GM19452 (cell line): Measurements from ENCODE around the gene NIP7.
"Not testable (repeated sequence)": the region's sequence is repeated elsewhere in the genome, so short reads cannot be mapped to it uniquely, and the experiment has no call there.

Experiments used
- ATAC-seq: cut with Tn5 transposase; IDR thresholded peaks from one replicate; pipeline ENCODE4 v1.9.1; 2021; ENCODE audit not compliant: unreplicated experiment

The NIP7 gene

DNA sequence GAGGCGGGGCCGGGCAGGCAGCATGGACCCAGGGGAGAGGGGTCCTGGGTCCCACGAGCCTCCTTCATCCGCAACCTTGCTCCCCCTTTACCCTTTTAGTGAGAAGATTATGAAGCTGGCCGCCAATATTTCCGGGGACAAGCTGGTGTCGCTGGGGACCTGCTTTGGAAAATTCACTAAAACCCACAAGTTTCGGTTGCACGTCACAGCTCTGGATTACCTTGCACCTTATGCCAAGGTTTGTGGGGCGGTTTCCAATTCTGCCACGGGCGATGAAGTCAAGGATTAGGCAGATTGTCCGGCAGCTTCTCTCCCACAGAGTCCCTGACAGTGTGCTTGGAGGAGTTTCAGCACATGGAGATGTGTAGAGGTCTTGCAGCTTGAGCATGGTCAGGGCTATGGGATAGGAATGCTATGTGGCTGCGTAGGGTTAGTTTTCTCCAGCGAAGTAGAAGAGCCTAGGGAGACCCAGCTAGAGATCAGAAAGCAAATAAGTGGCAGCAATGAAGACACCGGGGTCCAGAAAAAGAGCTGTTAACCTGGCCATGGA lies 598 bp downstream of the NIP7 start:
- no peak for ATAC-seq

DNA sequence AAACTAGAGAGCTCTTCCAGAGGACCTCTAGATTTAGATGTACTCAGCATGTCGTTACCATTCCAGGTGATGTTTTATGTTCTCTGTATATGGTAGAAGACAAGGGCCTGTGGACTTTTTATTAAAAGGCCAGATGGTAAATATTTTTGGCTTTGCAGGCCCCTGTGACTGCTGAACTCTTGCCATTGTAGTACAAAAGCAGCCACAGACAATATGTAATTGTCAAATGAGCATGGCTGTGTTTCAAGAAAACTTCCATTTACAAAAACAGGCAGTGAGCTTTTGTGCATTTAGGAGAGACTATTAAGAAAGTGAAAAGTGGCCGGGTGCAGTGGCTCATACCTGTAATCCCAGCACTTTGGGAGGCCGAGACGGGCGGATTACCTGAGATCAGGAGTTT lies 4.6 kb downstream of the NIP7 start:
- ATAC-seq: no peak

DNA sequence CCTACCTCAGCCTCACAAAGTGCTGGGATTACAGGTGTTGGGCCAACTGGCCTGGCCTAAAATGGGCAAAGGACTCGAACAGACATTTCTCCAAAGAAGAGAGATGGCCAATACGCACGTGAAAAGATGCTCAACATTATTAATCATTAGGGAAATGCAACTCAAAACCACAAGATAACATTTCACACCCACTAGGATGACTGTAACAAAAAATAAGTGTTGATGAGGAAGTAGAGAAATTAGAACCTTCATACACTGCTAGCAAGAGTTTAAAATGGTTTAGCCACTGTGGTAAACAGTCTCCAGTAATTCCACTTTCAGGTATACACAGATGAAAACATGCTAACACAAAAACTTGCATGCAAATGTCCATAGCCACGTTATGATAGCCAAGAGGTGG lies 6.4 kb downstream of the NIP7 start:
- ATAC-seq: no peak

DNA sequence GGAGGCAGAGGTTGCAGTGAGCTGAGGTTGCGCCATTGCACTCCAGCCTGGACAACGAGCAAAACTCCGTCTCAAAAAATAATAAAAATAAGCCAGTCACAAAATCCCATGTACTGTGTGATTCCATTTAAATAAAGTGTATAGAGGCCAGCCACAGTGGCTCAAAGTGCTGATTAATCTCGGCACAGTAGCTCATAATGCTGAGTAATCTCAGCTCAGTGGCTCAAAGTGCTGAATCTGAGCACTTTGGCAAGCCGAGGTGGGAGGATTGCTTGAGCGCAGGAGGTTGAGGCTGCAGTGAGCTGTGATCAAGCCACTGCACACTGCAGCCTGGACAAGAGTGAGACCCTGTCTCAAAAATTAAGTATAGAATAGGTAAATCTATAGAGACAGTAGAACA lies 7.1 kb downstream of the NIP7 start:
- no peak for ATAC-seq

DNA sequence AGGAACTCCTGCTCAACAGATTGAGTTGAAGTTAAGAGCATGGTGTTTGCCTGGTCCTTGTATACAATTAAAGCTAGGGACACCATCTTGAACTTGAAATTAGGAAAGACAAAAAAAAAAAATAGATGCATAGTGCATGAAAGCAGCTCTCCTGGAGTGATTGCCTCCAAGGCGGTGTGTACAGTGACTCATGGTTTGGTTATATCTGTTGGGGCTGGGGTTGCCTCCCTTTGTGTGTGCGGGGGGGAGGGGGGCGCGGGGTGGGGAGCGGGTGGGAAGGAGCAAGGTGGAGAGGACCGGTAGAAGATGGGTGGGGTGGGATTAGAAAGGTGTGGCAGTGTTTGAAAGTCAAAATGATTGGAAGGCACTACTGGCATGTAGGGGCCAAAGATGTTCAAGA lies 8.7 kb downstream of the NIP7 start:
- ATAC-seq: no peak

- ATAC-seq: no peak
These were observed 10.0 kb downstream of the NIP7 start for GRCh38 chr16:69349536-69349935.

DNA sequence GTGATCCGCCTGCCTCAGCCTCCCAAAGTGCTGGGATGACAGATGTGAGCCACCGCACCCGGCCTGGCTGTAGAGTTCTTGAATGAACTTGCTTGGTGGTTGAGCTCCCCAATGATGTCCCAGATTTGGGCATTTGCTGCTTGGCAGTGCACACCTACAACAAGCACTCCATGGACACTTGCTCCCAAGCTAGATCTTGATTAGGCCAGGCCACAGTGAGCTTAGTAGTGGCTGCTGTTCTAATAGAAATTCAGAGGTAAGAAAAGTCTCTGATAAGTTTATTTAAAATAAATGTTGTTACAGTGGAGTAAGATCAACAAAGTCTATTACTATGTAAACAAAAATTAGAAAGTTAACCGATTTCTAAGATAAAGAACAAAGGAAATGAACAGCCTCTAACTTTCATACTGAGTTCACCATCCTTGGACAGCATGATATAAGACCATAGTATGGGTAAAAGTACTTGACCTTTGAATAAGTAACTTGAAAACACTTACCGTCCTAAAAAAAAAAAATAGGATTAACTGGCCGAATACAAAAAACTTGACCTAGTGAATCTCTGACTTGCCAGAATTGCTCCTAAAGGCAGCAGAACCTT lies 11.1 kb downstream of the NIP7 start:
- no peak for ATAC-seq

DNA sequence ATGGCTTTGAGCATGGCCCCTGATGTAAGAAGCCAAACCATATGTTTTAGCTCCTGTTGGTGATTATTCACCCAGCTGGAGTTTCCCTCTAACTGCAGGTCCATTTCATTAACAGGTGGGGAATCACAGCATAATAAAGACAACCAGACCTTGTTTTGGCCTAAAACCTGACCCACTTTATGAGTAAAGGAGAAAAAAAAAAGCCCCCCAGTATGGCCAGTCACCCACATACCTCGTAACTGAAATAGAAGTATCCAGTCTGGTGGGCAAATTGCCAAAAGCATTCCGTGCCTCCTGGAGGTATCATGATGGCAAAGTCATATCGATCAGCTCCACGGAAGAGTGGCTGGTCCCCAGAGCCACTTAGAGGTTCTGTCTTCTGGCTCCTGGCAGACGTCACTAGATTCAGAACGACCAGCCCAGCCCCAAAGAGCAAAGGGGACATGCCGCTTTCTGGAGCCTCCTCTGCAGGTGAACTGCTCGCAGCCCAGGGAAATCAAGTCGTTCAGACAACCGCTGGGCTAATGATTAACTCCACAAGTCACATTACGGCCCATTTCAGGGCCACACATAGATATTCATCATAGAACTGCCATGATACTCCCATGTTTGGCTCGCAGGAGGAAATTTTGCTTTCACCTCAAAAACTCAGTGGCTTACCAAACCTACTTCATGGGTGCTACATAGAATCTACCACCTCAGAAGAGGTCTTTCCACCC lies 11.9 kb downstream of the NIP7 start, which contains the start of gene TMED6:
TSS of gene TMED6 (minus strand) at position 478 of the 719 bp plus-strand sequence. CDS start at position 445, 33 bp downstream.
- no peak for ATAC-seq

DNA sequence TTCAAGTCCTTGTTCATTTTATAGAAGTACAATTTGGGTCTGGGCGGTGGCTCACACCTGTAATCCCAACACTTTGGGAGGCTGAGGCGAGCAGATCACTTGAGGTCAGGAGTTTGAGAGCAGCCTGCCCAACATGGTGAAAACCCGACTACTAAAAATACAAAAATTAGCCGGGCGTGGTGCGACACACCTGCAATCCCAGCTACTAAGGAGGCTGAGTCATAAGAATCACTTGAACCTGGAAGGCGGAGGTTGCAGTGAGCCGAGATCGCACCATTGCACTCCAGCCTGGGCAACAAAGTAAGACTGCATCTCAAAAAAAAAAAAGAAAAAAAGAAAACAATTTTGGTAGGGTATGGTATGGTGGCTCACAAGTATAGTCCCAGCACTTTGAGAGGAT lies 20.5 kb downstream of the NIP7 start:
- ATAC-seq: not testable (repeated sequence)

DNA sequence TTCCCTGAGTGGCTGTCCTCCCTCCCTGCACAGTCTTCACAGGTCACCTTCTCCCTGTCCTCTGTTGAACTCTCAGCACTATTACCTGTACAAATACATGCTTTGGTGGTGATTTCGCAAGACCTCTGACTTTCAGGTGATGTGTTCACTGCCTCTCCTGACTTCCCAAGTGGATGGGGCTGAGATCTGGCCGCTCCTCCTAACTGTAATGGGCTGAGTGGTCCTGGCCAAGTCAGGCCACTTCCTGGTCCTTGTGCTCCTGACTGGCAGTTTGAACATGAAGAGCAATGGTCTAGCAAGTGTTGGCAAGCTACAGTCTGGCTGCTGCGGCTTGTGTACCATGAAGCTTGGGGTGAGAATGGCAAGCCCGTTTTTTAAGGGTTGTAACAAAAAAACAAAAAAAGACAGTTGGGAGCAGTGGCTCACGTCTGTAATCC lies 23.7 kb downstream of the NIP7 start:
- ATAC-seq: no peak

DNA sequence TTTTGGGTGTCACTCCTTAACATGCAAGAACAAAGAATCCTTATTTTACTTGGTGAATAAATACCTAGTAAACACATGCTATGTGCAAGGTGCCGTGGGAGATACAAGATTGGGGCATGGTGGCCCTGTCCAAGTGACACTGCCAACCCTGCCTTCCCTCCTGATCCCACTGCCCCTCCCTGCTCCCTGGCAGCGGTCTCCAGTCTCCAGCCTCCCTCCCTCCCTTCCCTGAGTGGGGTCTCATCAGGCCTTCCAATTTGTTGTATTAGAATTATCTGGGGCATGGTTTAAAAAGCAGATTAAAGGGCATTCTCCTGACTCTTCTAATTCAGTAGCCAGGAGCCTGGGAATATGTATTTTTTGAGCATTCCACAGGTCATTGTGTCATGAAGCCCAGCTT lies 24.5 kb downstream of the NIP7 start:
- no peak for ATAC-seq

DNA sequence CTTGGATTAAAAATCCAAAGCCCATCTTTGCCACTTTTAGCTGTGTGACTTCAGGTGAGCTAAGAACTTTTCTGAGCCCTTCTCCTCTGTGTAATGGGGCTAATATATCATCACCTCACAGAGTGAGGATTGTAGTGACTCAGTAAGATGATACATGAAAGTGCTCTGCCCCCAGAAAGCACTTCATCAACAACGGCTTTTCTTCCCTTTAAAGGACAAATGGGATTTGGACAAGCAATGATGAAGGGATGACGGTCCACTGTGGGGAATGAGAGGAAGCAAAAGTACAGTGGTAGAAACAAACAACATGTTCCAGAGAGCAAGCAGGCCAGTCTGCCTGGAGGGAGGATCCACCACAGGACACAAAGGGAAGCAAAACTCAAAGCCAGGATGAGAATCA lies 26.3 kb downstream of the NIP7 start:
- no peak for ATAC-seq

DNA sequence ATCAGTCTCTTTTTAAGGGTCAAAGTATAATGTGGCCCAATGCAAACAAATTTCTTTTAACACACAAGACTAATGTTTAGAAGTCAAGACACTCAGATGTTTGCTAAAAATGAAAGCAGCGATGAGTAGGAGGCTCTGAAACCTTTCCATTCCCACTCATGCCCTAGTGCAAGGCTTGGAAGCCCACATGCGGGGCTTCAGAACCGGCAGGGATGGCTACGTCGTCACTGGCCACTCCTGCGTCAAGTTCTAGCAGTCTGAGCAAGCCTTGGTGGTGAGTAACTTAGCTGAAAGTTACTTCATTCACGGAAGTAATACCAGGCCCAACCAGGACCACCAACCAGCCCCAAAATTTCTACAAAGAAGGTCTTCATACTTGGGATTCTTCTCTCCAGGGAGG lies 26.9 kb downstream of the NIP7 start:
- ATAC-seq: no peak

- no peak for ATAC-seq
These were observed 28.4 kb downstream of the NIP7 start for GRCh38 chr16:69367980-69368379.

- ATAC-seq: no peak
These were observed 29.3 kb downstream of the NIP7 start for GRCh38 chr16:69368866-69369265.

- ATAC-seq: no peak
These were observed 32.0 kb downstream of the NIP7 start for GRCh38 chr16:69371564-69371963.

DNA sequence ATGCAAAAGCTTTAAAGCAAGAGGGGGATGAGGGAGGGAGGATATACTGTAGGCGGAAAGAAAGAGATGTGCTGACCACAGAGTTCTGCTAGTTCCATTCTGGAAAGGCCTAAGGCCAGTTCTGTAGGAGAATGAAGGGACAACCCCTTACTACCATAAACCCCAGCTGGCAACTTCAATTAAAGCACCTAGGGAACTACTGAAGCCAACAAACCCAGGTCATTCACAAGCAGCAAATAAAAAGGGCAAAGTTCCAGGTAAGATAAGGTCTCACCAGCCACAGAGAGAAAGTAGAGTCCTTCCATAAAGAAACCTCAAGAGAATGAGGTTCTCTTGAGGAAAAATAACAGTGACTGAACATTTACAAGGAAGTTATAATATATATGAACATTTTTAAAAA lies 33.4 kb downstream of the NIP7 start:
- ATAC-seq: no peak

GRCh38 chr16:69376393-69377059 lies 37.0 kb downstream of the NIP7 start:
- ATAC-seq: no peak

GRCh38 chr16:69378036-69378435 lies 38.5 kb downstream of the NIP7 start:
- no peak for ATAC-seq

DNA sequence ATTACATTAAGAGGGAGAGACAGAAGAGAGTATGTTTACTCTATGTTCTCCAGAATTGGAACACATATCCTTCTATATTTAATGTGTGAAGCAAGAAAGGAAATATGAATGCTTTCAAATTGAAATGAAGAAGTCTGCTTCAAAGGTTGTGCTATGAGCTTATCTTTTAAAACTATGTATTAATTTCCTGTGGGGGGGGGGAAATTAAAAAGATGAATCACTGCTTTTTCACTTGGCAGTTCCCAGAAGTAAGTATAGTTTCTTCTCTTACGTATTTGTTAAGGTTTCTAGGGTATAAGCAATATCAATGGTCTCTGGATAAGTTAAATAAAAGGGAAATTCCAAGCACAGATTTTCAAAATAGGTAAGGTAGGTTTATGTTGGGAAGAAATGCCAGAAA lies 39.2 kb downstream of the NIP7 start:
- no peak for ATAC-seq

DNA sequence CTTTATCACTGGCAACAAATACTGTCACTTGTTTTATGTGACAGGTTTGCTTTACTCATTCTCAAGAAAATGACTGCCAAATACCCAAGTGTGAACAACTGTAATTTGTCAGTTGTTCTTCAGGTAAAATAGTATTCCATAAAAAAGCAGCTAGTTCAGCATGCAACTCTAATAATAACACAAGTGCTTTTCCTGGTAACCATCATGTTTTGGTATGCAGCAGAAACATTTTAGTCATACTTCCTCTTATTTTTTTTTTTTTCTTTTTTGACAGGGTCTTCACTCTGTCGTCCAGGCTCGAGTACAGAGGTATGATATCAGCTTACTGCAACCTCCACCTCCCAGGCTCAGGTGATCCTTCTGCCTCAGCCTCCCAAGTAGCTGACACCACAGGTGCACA lies 41.7 kb downstream of the NIP7 start:
- no peak for ATAC-seq

DNA sequence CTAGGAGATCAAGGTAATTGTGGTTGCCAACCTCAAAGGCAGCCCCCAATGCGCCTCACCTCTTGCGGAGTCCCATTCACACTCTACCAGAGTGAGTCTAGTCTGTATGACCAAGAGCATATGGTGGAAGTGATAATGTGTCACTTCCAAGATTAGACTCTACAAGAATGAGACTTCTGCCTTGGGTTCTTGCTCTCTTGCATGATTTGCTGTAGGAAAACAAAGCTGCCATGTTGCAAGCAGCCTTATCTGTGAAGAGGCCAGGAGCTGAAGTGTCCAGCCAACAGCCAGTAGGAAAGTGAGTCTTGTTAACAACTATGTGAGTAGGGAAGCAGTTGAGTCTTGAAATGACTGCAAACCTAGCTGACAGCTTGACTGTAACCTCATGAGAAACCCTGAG lies 42.8 kb downstream of the NIP7 start:
- ATAC-seq: no peak
